H9 (cell line): ENCODE measurements around the gene HUNK. TPM values are rescaled to one million over a fixed set of nuclear protein-coding genes. Genes with fewer than 3 reads are reported as not detected.

Experiments
- DNase-seq: peaks from one replicate; pipeline ENCODE4 v3.0.0-alpha.2; 2017
- H2AFZ ChIP-seq: one replicate; pipeline ENCODE4 v1.6.1; 2013; ENCODE audit warnings: mild to moderate bottlenecking, low read length, control low read depth, moderate library complexity
- H2AK5ac ChIP-seq: 2 replicates; pipeline ENCODE4 v1.6.1; 2013; ENCODE audit warnings: low read length, control low read depth, mixed read lengths; ENCODE audit not compliant: insufficient read length
- H2BK120ac ChIP-seq: one replicate; pipeline ENCODE4 v1.6.1; 2013; ENCODE audit warnings: low read depth, mild to moderate bottlenecking, low read length, control low read depth, inconsistent platforms; ENCODE audit not compliant: poor library complexity, severe bottlenecking
- H2BK12ac ChIP-seq: 2 replicates; pipeline ENCODE4 v1.6.1; 2013; ENCODE audit warnings: low read length, control low read depth, mixed read lengths, low read depth; ENCODE audit not compliant: insufficient read length
- H2BK15ac ChIP-seq: 2 replicates; pipeline ENCODE4 v1.6.1; 2013; ENCODE audit warnings: low read depth, low read length, control low read depth
- H2BK20ac ChIP-seq: one replicate; pipeline ENCODE4 v1.6.1; 2013; ENCODE audit warnings: low read depth, mild to moderate bottlenecking, low read length, control low read depth, inconsistent platforms; ENCODE audit not compliant: poor library complexity, severe bottlenecking
- H2BK5ac ChIP-seq: 2 replicates; pipeline ENCODE4 v1.6.1; 2013; ENCODE audit warnings: low read length, control low read depth, mixed read lengths; ENCODE audit not compliant: insufficient read length
- H3K14ac ChIP-seq: 2 replicates; pipeline ENCODE4 v1.6.1; 2013; ENCODE audit warnings: low read length, control low read depth; ENCODE audit not compliant: insufficient read depth
- H3K18ac ChIP-seq: 2 replicates; pipeline ENCODE4 v1.6.1; 2013; ENCODE audit warnings: low read depth, mild to moderate bottlenecking, mixed read lengths, low read length, control low read depth; ENCODE audit not compliant: insufficient read length
- H3K23ac ChIP-seq: 2 replicates; pipeline ENCODE4 v1.6.1; 2013; ENCODE audit warnings: low read length, control low read depth, mixed read lengths, low read depth; ENCODE audit not compliant: insufficient read length
- H3K23me2 ChIP-seq: 2 replicates; pipeline ENCODE4 v1.6.1; 2013; ENCODE audit warnings: low read depth, mild to moderate bottlenecking, mixed read lengths, low read length, control low read depth; ENCODE audit not compliant: insufficient read length, poor library complexity, severe bottlenecking
- H3K27ac ChIP-seq: 2 replicates; pipeline ENCODE4 v1.5.1; 2013; ENCODE audit warnings: low read length, control low read depth, mixed read lengths, low read depth; ENCODE audit not compliant: insufficient read length
- H3K27me3 ChIP-seq: 2 replicates; pipeline ENCODE4 v1.6.1; 2013; ENCODE audit warnings: low read length, control low read depth, inconsistent platforms; ENCODE audit not compliant: insufficient read depth
- H3K4ac ChIP-seq: 2 replicates; pipeline ENCODE4 v1.6.1; 2013; ENCODE audit warnings: low read depth, mild to moderate bottlenecking, control low read depth, inconsistent platforms, low read length, moderate library complexity
- H3K4me1 ChIP-seq: 2 replicates; pipeline ENCODE4 v1.6.1; 2013; ENCODE audit warnings: low read length, control low read depth, inconsistent platforms; ENCODE audit not compliant: insufficient read depth
- H3K4me2 ChIP-seq: 2 replicates; pipeline ENCODE4 v1.6.1; 2013; ENCODE audit warnings: low read length, control low read depth, mixed read lengths; ENCODE audit not compliant: insufficient read length, insufficient read depth
- H3K56ac ChIP-seq: 2 replicates; pipeline ENCODE4 v1.6.1; 2013; ENCODE audit warnings: low read depth, mild to moderate bottlenecking, mixed read lengths, low read length, control low read depth; ENCODE audit not compliant: insufficient read length
- H3K79me1 ChIP-seq: 2 replicates; pipeline ENCODE4 v1.6.1; 2013; ENCODE audit warnings: low read depth, mild to moderate bottlenecking, moderate library complexity, low read length, control low read depth, inconsistent platforms; ENCODE audit not compliant: insufficient read depth, poor library complexity, severe bottlenecking
- H3K79me2 ChIP-seq: 2 replicates; pipeline ENCODE4 v1.6.1; 2013; ENCODE audit warnings: low read length, control low read depth, inconsistent platforms; ENCODE audit not compliant: insufficient read depth
- H3K9ac ChIP-seq: 2 replicates; pipeline ENCODE4 v1.6.1; 2013; ENCODE audit warnings: low read length, control low read depth, mixed read lengths; ENCODE audit not compliant: insufficient read length; ENCODE audit errors: extremely low read depth
- H3K9me3 ChIP-seq: one replicate; pipeline ENCODE4 v1.6.1; 2013; ENCODE audit warnings: low read depth, low read length, inconsistent platforms; ENCODE audit not compliant: control insufficient read depth
- H3T11ph ChIP-seq: one replicate; pipeline ENCODE4 v1.6.1; 2013; ENCODE audit warnings: mild to moderate bottlenecking, low read length, control low read depth, inconsistent platforms
- H4K20me1 ChIP-seq: one replicate; pipeline ENCODE4 v1.6.1; 2013; ENCODE audit not compliant: control insufficient read depth, insufficient read length, insufficient read depth
- H4K5ac ChIP-seq: 2 replicates; pipeline ENCODE4 v1.6.1; 2013; ENCODE audit warnings: low read depth, mild to moderate bottlenecking, mixed read lengths, low read length, control low read depth; ENCODE audit not compliant: insufficient read length
- H4K8ac ChIP-seq: replicated peaks from 2 replicates; pipeline ENCODE4 v1.6.1; 2013; ENCODE audit warnings: low read length, control low read depth, mixed read lengths, low read depth; ENCODE audit not compliant: insufficient read length
- H4K91ac ChIP-seq: 2 replicates; pipeline ENCODE4 v1.6.1; 2013; ENCODE audit warnings: low read depth, mild to moderate bottlenecking, moderate library complexity, mixed read lengths, low read length, control low read depth; ENCODE audit not compliant: insufficient read length
- H3K27ac Mint-ChIP-seq, 3 experiments: 2 replicates in 2 of 3; 3 replicates in 1 of 3; pipeline ENCODE4 v1.8.0; 2020 to 2021; ENCODE audit warnings: mixed read lengths in 3 of 3, mild to moderate bottlenecking in 1 of 3, moderate library complexity in 1 of 3
- H3K27me3 Mint-ChIP-seq: 2 replicates; pipeline ENCODE4 v1.8.0; 2021; ENCODE audit warnings: low read depth, mild to moderate bottlenecking, moderate library complexity, mixed read lengths
- H3K36me3 Mint-ChIP-seq, 3 experiments: 2 replicates in 2 of 3; 3 replicates in 1 of 3; pipeline ENCODE4 v1.8.0; 2020 to 2021; ENCODE audit warnings: low read depth in 3 of 3, mixed read lengths in 3 of 3; ENCODE audit not compliant: insufficient read depth in 1 of 3
- H3K4me1 Mint-ChIP-seq, 2 experiments: 2 replicates each; pipeline ENCODE4 v1.8.0; 2020; ENCODE audit warnings: mixed read lengths in 2 of 2
- H3K4me3 Mint-ChIP-seq, 2 experiments: 2 replicates in 1 of 2; 3 replicates in 1 of 2; pipeline ENCODE4 v1.8.0; 2020 to 2021; ENCODE audit warnings: mild to moderate bottlenecking in 2 of 2, mixed read lengths in 2 of 2, moderate library complexity in 1 of 2
- H3K9me3 Mint-ChIP-seq, 2 experiments: 2 replicates in 1 of 2; 3 replicates in 1 of 2; pipeline ENCODE4 v1.8.0; 2020; ENCODE audit warnings: mild to moderate bottlenecking in 2 of 2, mixed read lengths in 2 of 2, moderate library complexity in 1 of 2
- CTCF ChIP-seq: fragments of 200-600 bp; sonication (generic); conservative IDR thresholded peaks from 3 replicates; pipeline ENCODE4 v1.8.0; 2021; ENCODE audit warnings: antibody characterized with exemption, mild to moderate bottlenecking
- WGBS: extraction: QIAGEN DNeasy Blood & Tissue Kit; methylation state at CpG from one replicate; pipeline ENCODE4 v1.1.7; 2013; ENCODE audit warnings: missing lambda C conversion rate, low lambda C conversion rate, mixed read lengths; ENCODE audit not compliant: insufficient read length; ENCODE audit errors: extremely low coverage; 5-methylcytosine and 5-hydroxymethylcytosine counted together
- total RNA-seq: library from RNA; stranded (reverse); gene quantifications from 2 replicates; pipeline ENCODE4 v1.2.1, GENCODE V29; 2021

Gene HUNK
- total RNA-seq, 1 experiment from 2014 or later = 5.8 TPM

- Histone ChIP-seq H3K27ac (no peak overlapping the region), H2BK20ac (no peak overlapping the region), H3T11ph (no peak overlapping the region), H3K56ac (no peak overlapping the region), H3K14ac (no peak overlapping the region), H2BK120ac (no peak overlapping the region), H3K4me1 (no peaks in the 10 kb centered on the region), H2AK5ac (no peak overlapping the region), H4K20me1 (no peaks in the 10 kb centered on the region), H3K9me3 (no peaks in the 10 kb centered on the region), H3K79me1 (no peaks in the 10 kb centered on the region), H2BK5ac (no peak overlapping the region), H3K4ac (no peak overlapping the region), H2AFZ (no peak overlapping the region), H4K5ac (no peak overlapping the region), H3K18ac (no peak overlapping the region), H2BK15ac (no peak overlapping the region), H3K79me2 (no peaks in the 10 kb centered on the region), H2BK12ac (no peak overlapping the region), H3K27me3 (no peaks in the 10 kb centered on the region; the same call in 1 of the 2 replicates), H3K23me2 (no peaks in the 10 kb centered on the region), H4K8ac (no peak overlapping the region), H3K9ac (no peak overlapping the region), H3K23ac (no peak overlapping the region), H4K91ac (no peak overlapping the region), H3K4me2 (no peak overlapping the region)
- no peak for TF ChIP-seq CTCF
- Mint-ChIP-seq H3K36me3 (no peaks in the 10 kb centered on the region), H3K27ac (no peak overlapping the region), H3K9me3 (no peaks in the 10 kb centered on the region), H3K4me1 (no peaks in the 10 kb centered on the region), H3K27me3 (no peaks in the 10 kb centered on the region), H3K4me3 (no peak overlapping the region)
- DNase-seq = no peak
- no CpG with 5 or more reads among the region's 3 CpGs for WGBS
Measured at GRCh38 chr21:31860851-31861250, 12.0 kb upstream of the HUNK start.
